ENCODE measurements around the gene WDR82. TPM values are rescaled to one million over a fixed set of nuclear protein-coding genes. Genes with fewer than 3 reads are reported as not detected.

Gene WDR82
- total RNA-seq, 1 donor from 2014 or later = 74.9 TPM

DNA sequence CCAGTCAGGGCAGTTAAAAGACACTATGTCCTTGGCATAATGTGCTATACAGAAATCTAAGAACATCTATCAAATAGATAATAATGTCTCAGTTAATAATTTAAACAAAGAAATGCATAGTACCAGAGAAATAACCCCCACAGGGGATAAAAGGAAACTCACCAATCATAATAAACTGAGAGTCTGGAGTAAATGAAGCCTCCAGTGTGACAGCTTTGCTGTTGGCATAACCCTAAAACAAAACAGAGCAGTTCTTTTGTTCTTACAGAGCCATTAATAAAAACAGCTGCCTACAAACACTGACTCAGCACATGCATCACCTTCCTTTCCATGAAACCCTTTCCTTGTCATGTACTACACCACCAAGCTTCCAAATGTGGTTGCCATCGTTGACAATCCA is 19.4 kb downstream of the WDR82 start:
- Mint-ChIP-seq H3K9me3 (ENCODE audit: low read depth) (no peaks in the 10 kb centered on the region), H3K4me3 (ENCODE audit: unreplicated experiment) (no peak overlapping the region), H3K27me3 (ENCODE audit: low read depth) (no peaks in the 10 kb centered on the region), H3K36me3 (ENCODE audit: low read depth) (peaks cover 56% of the 10 kb centered on the region), H3K4me1 (ENCODE audit: low read depth) (no peaks in the 10 kb centered on the region), H3K27ac (ENCODE audit: unreplicated experiment) (no peak overlapping the region)
- TF ChIP-seq, protein P1, sequence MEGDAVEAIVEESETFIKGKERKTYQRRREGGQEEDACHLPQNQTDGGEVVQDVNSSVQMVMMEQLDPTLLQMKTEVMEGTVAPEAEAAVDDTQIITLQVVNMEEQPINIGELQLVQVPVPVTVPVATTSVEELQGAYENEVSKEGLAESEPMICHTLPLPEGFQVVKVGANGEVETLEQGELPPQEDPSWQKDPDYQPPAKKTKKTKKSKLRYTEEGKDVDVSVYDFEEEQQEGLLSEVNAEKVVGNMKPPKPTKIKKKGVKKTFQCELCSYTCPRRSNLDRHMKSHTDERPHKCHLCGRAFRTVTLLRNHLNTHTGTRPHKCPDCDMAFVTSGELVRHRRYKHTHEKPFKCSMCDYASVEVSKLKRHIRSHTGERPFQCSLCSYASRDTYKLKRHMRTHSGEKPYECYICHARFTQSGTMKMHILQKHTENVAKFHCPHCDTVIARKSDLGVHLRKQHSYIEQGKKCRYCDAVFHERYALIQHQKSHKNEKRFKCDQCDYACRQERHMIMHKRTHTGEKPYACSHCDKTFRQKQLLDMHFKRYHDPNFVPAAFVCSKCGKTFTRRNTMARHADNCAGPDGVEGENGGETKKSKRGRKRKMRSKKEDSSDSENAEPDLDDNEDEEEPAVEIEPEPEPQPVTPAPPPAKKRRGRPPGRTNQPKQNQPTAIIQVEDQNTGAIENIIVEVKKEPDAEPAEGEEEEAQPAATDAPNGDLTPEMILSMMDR (IDR thresholded peaks at IDR 0.05) = no peak
- DNase-seq (ENCODE audit: low spot score) = no peak

GRCh38 chr3:52257911-52258310 is 20.5 kb downstream of the WDR82 start:
- Mint-ChIP-seq H3K4me3 (ENCODE audit: unreplicated experiment) (no peak overlapping the region), H3K36me3 (ENCODE audit: low read depth) (peaks cover 55% of the 10 kb centered on the region)

GRCh38 chr3:52256622-52257021 is 21.8 kb downstream of the WDR82 start:
- H3K27ac Mint-ChIP-seq (ENCODE audit: unreplicated experiment) = no peak overlapping the region
- no peaks in the 10 kb centered on the region for H3K27me3 Mint-ChIP-seq (ENCODE audit: low read depth)
- TF ChIP-seq, protein P1 (IDR thresholded peaks at IDR 0.05) = no peak
- H3K9me3 Mint-ChIP-seq (ENCODE audit: low read depth) = no peaks in the 10 kb centered on the region
- DNase-seq (ENCODE audit: low spot score) = peak; percentile 42
- H3K36me3 Mint-ChIP-seq (ENCODE audit: low read depth) = peaks cover 49% of the 10 kb centered on the region
- H3K4me3 Mint-ChIP-seq (ENCODE audit: unreplicated experiment) = no peak overlapping the region
- H3K4me1 Mint-ChIP-seq (ENCODE audit: low read depth) = no peaks in the 10 kb centered on the region

More at GRCh38 chr3:52257911-52258310, 20.5 kb downstream of the WDR82 start:
- DNase-seq (ENCODE audit: low spot score) = no peak
- TF ChIP-seq, protein P1 (IDR thresholded peaks at IDR 0.05) = no peak
- Mint-ChIP-seq H3K4me1 (ENCODE audit: low read depth) (no peaks in the 10 kb centered on the region), H3K9me3 (ENCODE audit: low read depth) (no peaks in the 10 kb centered on the region), H3K27me3 (ENCODE audit: low read depth) (no peaks in the 10 kb centered on the region), H3K27ac (ENCODE audit: unreplicated experiment) (no peak overlapping the region)

- Mint-ChIP-seq H3K4me3 (ENCODE audit: unreplicated experiment) (no peak overlapping the region), H3K27me3 (ENCODE audit: low read depth) (no peaks in the 10 kb centered on the region), H3K9me3 (ENCODE audit: low read depth) (no peaks in the 10 kb centered on the region), H3K4me1 (ENCODE audit: low read depth) (no peaks in the 10 kb centered on the region), H3K36me3 (ENCODE audit: low read depth) (peaks cover 46% of the 10 kb centered on the region), H3K27ac (ENCODE audit: unreplicated experiment) (no peak overlapping the region)
- DNase-seq (ENCODE audit: low spot score) = no peak
- TF ChIP-seq, protein P1 (IDR thresholded peaks at IDR 0.05) = no peak
These were observed 22.3 kb downstream of the WDR82 start for GRCh38 chr3:52256159-52256558.

DNA sequence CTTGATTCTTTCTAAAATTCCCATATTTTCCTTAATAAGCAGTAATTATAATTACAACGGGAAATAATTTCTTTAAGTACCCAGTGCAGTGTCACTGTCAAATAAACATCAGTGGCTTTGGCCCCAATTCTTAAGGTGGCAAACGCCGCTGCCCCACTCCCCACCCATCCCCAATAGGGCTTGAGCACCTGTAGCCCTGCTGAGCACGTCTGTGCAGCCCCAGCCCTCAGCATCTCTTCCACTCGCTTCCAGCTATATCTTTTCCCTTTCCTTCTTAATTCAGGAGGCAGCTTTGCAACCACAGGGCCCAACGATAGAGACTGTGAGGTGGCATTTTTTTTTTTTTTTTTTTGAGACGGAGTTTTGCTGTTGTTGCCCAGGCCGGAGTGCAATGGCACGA is 23.8 kb downstream of the WDR82 start:
- DNase-seq (ENCODE audit: low spot score) = peak; percentile 54

More for the DNA sequence above, 23.8 kb downstream of the WDR82 start:
- Mint-ChIP-seq H3K27ac (ENCODE audit: unreplicated experiment) (no peak overlapping the region), H3K9me3 (ENCODE audit: low read depth) (no peaks in the 10 kb centered on the region), H3K4me3 (ENCODE audit: unreplicated experiment) (no peak overlapping the region), H3K27me3 (ENCODE audit: low read depth) (no peaks in the 10 kb centered on the region), H3K36me3 (ENCODE audit: low read depth) (peaks cover 35% of the 10 kb centered on the region), H3K4me1 (ENCODE audit: low read depth) (no peaks in the 10 kb centered on the region)
- TF ChIP-seq, protein P1 (IDR thresholded peaks at IDR 0.05) = no peak
